Stimulated activated CD4-positive, alpha-beta T cell treated with anti-CD3 and anti-CD28 coated beads, TNF-alpha, amount 100 ng/mL, for 48 hours (primary cell): ENCODE measurements around the gene DISC1.

Source experiments
- DNase-seq, 3 donors: peaks; one replicate each; pipeline ENCODE4 v3.0.0-alpha.2; 2020; ENCODE audit warnings: low read depth in 3 of 3

Gene DISC1

DNA sequence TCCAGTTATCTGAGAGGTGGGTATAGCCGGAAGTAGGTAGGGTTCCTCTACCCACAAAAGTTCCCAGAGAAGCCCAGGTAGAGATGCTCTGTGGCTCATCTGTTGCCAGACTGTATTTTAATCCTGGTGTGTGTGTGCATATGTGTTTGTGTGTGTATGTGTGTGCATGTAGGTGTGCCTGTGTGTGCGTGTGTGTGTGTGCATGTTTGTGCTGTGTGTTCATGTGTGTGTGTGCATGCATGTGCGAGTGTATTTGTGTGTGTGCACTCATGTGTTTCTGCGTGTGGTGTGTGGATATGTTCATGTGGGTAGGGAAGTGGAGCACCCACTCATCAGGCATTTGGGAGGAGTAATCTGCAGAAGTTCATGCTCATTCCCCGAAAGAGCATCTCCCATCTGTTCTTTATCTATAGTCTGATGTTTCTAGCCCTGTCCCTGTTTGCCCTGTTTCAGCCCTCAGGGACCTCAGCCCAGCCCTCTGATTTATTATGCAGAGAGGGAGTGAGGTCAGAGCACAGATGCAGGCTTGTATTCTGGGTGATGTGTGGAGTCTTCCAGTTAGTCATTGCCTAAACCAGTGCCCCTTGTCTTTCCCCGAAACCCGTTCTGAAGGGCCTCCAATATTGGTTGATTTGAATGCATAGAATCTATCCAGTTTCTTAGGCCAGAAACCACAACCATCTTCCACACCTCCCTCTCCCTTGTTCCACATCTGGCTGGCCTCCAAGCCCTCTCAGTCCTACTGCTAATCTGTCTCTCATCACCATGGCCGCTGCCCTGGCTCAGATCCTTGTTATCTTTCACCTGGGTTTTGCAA lies 69.1 kb downstream of the DISC1 start:
- no peak for DNase-seq

DNA sequence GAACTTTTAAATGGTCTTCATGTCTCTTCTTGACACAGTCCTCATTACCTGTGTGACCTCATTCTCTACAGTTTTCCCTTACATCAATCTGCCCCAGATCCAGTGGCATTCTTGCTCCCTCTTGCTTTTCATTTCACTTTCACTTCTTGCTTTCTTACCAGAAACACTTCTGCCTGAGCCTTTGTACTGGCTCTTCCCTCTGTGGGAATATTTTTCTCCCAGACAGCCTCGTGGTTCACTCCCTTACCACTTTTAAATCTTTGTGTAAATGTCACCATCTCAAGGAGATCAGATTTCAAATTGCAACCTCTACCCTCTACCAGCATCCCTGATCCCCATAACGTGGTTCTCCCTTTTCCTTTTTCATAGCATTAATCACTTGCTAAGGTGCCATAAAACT lies 73.2 kb downstream of the DISC1 start:
- DNase-seq = no peak

DNA sequence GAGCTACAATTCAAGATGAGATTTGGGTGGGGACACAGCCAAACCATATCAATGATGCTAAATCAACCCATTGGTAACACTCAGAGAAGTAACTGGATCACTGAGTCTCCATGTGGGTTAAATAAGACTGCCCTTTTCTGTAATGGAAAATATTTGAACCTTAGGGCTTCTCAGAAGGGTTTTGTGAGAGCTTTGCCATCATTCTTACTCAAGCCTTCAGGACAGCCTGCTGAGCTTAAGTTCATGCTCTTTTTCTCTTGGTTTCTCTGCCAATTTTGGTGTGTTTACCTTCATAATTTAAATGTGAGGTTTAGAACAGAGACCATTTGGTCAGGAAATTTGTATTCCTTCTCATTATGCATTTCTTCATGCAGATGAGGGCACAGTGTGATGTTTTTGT lies 74.7 kb downstream of the DISC1 start:
- DNase-seq = no peak

DNA sequence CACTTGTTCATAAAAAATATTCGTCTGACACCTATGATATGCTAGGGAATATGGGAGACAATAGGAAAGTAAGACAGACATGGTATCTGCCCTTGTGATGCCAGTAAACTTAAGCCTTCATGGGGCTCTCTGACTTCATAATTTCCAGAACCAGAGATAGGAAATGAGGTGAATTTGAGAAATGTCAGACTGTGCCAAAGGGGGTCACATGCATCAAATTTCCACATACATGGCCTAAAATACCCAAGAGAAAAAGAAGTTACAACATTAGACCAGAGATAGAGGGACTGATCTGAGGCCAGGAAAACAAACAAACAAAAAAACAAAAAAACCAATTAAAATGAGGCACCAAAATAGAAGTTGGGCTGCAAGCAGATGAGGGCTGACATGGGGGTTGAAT lies 75.7 kb downstream of the DISC1 start:
- no peak for DNase-seq

DNA sequence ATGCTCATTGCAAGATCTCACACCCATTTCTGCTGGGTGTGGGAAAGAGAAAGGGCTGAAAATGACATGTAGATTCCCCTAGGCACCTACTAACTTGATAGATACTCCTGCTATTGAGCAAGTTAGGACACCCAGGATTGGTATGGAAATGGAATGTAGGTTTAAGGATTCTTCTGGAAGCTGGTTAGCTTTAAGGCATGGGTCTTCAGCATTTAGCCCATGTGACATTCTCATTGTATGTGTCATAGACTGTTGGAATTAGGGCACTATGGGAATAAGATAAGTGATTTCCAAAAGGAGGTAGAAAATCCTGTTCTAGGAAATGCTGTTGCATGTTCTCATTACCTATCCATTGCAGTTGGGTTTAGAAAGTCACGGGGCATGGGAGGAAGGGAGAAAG lies 76.2 kb downstream of the DISC1 start:
- no peak for DNase-seq

DNA sequence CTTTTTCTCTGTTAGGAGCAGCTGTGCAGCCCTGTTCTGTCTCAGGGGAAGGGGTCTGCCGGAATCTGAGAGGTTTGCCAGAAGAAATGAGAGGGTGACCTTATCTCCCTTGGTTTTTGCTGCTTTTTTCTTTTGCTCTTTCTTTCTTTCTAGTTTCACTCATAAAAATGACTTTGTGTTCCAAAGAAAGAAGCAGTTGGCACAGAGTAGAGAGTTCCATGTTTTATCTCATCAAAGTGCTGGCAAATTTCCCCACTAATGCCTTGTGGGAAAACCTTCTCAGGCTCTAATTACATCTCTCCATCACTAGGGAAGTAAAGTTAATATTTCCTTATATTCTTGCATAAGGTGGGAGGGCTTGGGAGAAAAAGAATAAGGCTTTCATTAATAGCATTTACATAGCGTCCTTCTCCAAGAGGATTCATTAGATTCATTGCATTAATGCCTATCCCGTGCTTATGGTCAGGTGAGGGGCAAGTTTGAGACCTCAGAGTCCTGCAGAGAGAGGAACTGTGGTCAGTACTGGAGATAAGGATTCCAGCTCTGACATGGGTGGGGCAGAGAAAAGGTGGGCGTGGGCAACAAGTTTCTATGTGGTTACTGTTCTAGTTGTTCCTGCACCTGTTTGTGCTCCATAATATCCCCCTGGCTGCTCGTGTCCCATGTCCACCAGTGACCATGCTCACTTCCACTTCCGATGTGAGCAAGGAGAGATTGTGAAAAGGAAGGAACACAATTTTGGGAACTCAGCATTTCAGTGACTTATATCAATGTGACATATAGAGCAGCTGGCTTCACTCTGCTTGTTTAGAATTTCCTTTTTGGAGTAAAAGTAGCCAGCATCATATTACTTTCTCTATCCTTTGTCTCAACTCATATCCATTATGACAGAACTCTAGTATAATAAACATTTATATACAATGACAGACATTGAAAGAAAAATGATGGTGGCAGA lies 79.5 kb downstream of the DISC1 start:
- no peak for DNase-seq

DNA sequence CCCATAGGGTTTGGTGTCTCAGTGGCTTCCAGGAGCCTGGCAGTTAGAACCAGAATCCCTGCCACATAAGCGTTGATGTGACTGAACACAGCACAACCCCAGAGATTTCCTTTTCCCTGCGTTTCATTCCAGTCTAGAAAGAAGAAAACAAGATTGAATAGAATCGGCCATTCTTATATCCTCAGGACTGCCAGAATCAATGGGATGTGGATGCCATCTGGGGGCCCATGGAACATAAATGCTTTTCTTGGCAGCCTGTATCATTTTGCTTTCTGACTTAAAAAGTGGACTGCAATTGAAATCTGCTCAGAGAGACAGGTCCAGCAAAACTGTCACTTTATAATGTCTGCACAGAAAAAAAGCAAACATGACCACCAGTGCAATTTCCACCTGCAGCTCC lies 80.3 kb downstream of the DISC1 start:
- no peak for DNase-seq

DNA sequence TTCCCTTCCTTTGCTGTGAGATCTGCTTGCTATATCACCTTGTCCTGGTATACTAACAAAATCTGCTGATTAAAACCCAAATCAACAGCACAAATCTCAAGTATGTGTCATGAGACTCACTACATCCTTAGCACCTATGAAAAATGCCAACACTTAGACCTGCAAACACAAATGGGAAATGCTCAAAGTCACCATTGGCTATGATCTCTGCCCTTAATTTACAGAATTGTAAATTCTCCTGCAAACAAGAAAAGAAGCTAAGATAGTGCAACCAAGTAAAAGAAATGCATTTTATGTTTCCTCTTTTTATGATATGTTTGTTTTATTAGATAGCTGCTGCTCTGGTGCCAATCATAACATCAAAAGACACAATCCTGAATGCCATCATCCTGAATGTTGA lies 80.8 kb downstream of the DISC1 start:
- DNase-seq = no peak

DNA sequence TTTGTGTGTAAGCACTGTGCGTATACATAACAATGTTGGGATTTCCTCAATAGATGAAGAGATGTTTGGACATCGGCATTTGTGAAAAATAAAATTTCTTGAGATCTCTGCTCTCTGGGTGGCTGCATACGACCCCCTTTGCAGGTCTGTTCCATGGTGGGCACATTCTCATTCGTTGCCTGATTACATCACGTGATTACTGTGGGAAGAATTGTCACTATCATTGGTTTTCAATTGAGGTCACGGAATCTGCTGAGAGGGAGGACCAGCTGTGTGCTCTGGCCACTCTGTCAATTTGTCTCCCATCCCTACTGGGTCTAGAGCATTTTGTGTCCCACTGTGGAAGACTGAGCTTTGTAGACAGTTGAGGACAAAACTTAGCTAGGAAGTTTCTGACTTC lies 81.8 kb downstream of the DISC1 start:
- DNase-seq = no peak

DNA sequence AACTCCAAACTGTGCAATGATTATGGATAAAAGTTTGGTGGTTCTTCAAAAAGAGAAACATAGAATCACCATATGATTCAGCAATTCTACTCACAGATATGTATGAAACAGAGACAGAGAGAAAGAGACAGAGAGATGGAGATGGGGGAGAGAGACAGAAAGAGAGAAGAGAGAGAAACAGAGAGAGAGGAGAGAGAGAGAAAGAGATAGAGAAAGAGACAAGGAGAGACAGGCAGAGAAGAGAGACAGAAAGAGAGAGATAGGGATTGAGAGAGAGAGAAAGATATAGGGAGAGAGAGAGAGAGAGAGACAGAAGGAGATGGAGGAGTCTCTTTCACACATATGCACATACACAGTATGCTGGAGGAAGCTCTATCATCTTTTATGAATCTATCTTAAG lies 87.8 kb downstream of the DISC1 start:
- no peak for DNase-seq

DNA sequence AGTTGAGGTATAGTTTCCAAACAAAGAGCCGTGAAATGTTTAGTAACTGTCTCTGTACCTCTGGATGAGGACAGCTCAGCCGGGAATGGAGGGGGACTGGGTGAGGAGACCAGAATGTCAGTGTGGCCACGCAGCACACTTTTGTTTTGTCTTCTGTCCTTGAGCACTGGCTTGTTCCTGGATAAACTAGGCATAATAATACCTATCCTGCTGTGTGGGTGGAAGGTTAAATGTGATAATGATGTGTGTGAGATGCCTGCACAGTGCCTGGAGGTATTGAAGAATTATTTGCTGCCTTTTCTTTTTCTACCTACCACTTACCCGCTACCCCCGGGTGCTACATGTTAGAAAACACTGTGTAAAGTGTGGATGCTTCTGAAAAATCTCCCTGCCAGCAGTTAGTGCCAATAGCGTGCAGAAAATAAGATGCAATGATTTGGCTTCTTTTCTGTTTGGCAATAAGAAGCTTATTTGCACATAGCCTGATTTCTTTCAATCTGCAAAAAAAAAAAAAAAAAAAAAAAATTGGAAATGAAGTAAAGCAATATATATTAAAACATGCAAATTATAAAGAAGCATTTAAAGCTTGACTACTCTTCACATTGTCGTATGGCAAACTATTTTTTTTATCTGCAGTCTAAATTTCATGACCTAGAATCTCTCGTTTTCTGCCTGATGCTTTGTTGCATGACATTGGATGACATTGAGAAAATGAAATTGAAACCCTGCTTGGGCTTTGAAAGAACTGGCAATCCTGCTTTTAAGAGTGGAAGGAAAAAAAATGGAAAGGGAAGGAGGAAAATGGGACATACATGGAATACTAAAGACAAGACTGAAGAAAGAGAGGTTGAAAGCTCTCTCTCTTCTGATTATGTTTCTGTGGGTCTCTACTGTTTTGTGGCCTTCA lies 89.5 kb downstream of the DISC1 start:
- DNase-seq = no peak

DNA sequence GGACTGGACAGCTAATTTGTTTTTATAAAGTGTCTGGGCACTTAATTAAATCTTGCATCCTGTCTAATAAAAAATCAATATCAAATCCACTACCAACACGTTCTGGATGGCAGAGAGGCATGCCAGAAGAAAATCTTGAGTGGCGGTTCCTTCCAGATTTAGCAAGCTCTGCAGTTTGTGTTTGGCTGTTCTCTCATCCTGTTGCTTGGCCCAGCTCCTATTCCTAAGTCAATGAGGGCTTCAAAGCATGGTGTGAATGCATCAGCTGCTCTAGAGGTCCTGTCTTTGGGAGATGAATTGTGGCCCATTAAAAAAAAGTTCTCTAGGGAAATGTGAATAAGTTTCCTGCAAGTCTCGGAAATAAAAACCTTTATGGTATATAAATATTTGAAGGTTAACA lies 90.3 kb downstream of the DISC1 start:
- DNase-seq = no peak

DNA sequence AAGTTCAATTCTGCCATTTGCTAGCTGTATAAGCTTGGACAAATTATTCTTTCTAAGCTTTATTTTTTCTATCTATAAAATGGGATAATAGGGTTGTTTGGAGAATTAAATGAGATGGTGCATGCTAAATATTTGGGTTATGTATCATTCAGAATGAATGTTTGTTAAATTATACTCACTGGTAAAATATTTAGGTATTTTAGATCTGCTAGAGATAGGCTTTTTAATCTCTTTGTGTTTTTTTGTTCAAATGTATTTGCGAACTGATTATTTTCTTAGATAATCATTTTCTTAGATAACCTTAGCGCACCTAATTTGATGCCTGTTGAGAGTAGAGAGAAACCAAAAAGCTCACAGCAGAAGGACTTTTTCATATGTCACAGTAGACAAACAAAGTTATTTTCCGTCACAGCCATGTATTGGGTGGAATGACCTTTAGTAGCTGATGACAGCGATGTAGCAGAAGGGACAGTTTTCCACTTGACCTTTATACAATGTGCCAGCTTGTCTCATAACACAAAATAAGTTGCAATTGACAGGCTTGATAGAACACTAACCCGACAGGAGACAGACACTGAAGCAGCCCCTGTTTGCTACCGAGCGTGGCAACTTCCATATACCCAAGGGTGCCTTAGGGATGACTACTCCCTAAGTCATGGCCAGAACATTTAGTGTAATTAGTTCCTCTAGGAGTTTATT lies 93.0 kb downstream of the DISC1 start:
- no peak for DNase-seq

DNA sequence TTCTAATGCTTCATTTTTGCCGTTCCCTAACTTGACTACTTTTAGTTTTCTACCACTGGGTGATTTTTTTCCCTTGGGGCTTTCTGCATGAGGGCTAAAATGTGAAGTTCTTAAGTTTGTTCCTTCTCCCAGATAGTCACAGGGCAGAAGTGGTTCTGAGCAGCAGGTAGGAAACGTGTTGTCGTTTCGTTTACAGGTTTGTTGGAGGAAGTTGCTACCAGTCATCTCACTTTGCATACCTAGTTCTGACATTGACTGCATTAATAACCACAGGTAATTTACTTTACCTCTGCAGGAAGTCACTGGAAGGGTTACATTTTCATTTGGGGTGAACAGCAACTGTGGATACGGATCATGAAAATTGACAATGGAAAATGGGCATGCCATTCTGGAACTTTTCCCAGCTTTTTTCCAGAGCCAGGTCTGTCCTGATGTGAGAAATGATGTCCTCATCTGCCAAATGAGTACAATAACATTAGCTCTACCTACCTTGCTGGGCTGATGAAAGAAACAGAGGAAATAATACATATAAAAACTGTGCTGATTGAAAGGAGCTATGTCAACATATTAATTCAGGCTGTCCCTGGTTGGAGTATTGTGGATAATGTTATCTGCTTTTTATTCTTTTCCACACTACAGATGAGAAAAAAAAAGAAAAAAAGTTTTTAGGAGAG lies 94.2 kb downstream of the DISC1 start:
- no peak for DNase-seq

DNA sequence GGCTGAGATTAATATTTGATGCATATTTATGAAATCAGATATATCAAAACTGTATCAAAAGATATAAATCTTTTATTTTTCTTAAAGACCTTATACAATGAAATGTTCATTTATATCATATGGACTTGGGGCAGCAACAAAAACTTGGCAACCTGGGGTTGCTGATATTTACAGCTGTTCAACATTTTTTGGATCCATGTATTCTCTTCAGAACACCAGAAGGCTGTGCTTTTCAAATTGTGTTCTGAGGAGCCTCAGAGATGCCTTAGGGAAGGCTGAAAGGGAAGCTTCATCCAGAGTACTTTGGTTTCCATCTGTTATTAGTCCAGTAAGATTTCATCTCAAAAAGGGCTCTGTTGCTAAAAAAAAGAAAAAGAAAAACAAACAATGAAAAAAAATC lies 94.8 kb downstream of the DISC1 start:
- DNase-seq = no peak

DNA sequence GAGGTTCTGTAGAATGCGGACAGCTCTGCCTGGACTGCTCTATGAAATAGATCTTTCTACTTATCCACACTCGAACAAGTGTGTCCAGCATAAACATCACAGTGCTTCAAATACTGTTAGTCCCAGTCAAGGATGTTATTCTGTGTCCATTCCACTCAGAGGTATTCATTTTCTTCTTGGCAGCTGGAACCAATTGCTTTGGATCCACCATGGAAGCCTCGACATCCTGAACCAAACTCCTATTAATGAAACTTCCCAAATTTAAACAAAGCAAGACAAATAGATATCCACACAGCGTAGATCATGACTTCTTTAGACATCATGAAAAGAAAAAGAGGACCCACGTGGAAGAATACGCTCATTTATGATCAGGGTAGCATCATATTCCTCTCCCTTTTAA lies 95.8 kb downstream of the DISC1 start:
- DNase-seq = no peak

DNA sequence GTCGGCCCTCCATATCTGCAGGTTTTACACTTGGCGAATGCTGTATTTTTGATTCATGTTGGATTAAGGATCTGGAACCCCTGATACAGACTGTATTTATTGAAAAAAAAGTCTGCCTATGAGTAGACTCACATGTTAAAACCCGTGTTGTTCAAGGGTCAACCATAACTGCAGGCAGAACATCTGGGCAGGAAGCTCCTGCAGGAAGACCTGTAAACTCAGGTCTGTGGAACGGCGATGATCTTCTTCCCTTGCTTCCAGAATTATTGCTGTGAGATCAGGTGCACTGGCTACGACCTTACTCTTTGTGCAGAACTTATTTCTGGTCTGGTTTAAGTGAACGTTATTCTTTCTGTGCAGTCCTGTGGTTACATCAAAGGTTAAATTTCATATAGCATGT lies 96.6 kb downstream of the DISC1 start:
- no peak for DNase-seq

DNA sequence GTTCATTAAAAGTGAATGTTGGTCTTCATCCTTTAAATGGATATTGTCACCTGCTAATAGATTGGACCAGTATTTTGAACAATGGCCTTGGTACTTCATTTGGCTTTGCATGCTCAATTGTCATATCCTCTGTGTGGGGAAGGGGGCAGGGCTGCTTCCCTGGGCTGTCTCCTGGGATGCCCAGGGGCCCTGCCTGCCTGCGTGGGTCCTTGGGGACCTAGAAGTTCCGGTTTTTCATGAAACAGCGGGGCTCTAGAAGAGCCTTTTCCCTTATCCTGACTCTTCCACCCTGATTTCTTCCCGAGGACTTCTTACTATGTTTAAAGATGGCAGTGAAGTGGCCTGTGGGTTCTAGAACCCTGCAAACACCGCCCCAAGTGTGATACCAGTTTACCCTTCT lies 97.5 kb downstream of the DISC1 start:
- DNase-seq = no peak

DNA sequence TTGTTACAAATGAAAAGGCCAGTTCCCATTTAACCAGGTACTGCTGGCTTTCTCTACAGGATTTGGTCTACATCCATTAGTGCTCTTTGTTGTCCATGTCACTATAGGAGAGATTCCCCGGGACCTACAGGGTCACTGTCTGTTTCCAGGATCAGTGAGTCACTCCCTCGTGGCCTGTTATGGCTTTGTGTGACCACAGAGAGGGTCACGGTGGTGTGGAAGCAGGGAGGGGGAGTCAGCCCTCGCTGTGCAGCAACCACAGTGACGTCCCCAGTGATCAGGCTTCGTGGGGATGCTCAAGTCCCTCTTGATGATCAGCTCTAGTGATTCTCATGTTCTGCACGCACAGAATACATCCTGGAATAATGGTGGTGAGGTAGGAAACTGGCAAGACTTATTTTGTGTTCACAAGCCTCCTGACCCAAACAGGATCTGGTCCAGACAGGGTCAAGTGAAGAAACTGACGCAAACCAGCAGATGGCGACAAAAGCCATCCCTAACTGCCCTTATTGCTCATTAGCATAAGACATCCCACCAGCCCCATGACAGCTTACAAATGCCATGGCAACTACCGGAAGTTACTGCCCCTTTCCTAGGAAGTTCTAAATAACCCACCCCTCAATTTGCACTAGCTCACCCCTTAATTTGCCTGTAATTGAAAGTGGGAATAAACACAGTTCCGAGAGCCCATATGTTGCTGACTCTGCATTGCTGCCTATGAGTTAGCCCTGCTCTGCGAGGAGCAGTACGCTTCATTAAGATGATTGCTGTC lies 98.5 kb downstream of the DISC1 start:
- DNase-seq = peak in 2 of 3 donors; percentile 3 to 12

DNA sequence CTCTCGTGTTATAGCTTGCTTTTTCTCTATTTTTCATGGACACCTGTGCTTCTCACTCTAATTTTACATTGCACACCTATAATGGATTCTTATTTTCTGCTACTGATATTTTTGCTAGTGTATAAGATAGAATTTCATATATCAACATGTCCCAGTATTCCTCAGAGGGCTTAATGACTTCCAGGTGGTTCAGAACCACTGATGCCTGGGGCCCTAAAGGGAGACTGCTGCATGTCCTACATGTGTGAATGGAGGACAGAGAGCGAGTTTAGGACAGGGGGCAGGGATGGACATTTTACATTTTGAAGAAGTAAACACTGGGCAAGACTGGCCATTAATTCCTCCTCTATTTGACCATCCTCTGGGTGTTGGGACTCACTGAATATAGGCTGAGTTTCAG lies 100.6 kb downstream of the DISC1 start:
- no peak for DNase-seq
